ENCODE data around the gene PHOX2B. TPM values are rescaled to one million over a fixed set of nuclear protein-coding genes. Genes with fewer than 3 reads are reported as not detected.
"Not testable (repeated sequence)": the region's sequence is repeated elsewhere in the genome, so short reads cannot be mapped to it uniquely, and the experiment has no call there.

The PHOX2B gene
- total RNA-seq, 1 experiment from 2014 or later, result not detected

DNA sequence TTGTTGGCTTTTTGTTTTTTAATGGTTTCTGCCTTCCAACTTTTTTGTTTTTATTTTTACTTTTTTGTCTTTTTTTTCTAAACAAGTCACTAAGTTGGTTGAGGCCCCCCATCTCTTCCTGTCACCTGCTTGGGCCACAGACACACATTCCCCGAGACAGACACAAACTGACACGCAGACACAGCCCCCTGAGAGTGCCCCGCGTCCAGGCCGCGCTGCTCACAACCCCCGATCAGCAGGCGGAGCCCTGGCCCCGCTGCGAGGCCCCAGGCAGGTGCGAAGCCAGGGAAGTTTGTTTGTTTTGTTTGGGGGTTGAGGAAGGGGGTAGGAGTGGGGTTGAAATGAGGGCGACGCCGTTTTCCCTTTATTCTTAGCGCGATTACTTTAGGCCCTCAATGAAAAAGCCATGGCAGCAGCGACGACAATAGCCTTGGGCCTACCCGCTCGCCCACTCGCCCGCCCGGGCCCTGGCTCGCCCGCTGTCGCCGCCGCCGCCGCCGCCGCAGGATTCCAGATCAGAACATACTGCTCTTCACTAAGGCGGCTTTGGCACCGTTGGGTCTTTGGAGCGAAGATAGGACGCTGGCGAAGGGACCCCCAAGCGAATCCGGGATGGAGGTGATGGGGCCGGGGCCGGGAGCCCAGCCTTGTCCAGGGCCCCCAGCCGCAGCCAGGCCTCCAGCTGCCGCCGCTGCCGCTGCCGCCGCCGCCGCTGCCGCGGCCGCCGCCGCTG is 3.1 kb downstream of the PHOX2B start:
- Histone ChIP-seq H3K4me1 (ENCODE audit: low read length) (no peaks in the 10 kb centered on the region), H3K4me3 (ENCODE audit: low read length) (no peak overlapping the region)

DNA sequence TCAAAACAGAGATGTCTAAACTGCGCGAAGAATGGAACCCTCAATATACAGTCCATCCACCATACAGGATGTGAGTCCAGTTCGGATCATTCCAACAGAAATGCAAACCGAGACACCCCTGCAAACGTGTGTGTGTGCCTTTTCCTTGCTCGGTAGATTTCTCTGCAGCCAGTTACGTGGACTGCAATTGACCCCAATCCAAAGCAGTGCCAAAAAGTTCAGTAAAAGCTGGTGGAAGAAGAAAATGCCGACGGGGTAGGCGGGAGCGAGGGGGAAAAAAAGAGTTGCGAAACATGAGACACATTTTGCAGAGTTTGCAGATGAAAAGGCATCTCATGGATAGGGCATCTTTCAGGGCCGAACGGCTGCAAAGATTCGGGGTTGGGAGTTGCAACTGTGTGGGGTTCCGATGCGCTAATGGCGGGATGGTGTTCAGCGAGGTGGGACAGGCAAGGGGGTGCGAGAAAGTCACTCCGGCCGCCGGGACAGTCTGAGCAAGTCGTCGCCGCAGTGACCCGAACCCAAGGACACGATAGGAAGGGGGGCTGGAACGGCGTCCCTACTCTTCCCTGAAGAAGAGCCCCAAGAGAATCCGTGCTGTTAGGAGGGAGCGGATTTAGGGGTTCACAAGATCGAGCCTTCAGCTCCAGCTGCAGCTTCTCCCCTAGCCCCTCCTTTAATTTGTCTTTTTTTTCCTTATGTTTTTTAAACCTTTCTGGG is 3.8 kb downstream of the PHOX2B start:
- H2AFZ ChIP-seq (ENCODE audit: low read length), result no peak overlapping the region
- no peaks in the 10 kb centered on the region for H3K27me3 ChIP-seq (ENCODE audit: low read length)
- no peaks in the 10 kb centered on the region for H3K9me3 ChIP-seq (ENCODE audit: low read length)

More for the DNA sequence above, 3.1 kb downstream of the PHOX2B start:
- no peak for DNase-seq
- Histone ChIP-seq H3K4me2 (ENCODE audit: low read depth, low read length, poor library complexity, severe bottlenecking) (no peak overlapping the region), H3K9me2 (replicated peaks; ENCODE audit: insufficient read depth, low read length) (no peaks in the 10 kb centered on the region), H2AFZ (ENCODE audit: low read length) (no peak overlapping the region), H3K9ac (ENCODE audit: low read length) (no peak overlapping the region), H3K27ac (ENCODE audit: low read length) (no peak overlapping the region), H3K9me3 (ENCODE audit: low read length) (no peaks in the 10 kb centered on the region), H4K20me1 (ENCODE audit: insufficient read depth, low read depth, low read length) (no peaks in the 10 kb centered on the region), H3K79me2 (ENCODE audit: low read length) (no peaks in the 10 kb centered on the region), H3K36me3 (ENCODE audit: insufficient read depth, low read length) (no peaks in the 10 kb centered on the region), H3K27me3 (ENCODE audit: low read length) (no peaks in the 10 kb centered on the region)

GRCh38 chr4:41741354-41741753 is 7.2 kb downstream of the PHOX2B start:
- no peaks in the 10 kb centered on the region for H3K9me2 ChIP-seq (replicated peaks; ENCODE audit: insufficient read depth, low read length)
- no peak for DNase-seq
- no peaks in the 10 kb centered on the region for H3K27me3 ChIP-seq (ENCODE audit: low read length)
- no peaks in the 10 kb centered on the region for H3K9me3 ChIP-seq (ENCODE audit: low read length)
- H3K27ac ChIP-seq (ENCODE audit: low read length), result no peak overlapping the region
- no peaks in the 10 kb centered on the region for H3K79me2 ChIP-seq (ENCODE audit: low read length)
- H2AFZ ChIP-seq (ENCODE audit: low read length), result no peak overlapping the region
- H3K4me1 ChIP-seq (ENCODE audit: low read length), result no peaks in the 10 kb centered on the region
- no peaks in the 10 kb centered on the region for H3K36me3 ChIP-seq (ENCODE audit: insufficient read depth, low read length)
- H4K20me1 ChIP-seq (ENCODE audit: insufficient read depth, low read depth, low read length), result no peaks in the 10 kb centered on the region
- no peak overlapping the region for H3K4me3 ChIP-seq (ENCODE audit: low read length)
- no peak overlapping the region for H3K9ac ChIP-seq (ENCODE audit: low read length)
- no peak overlapping the region for H3K4me2 ChIP-seq (ENCODE audit: low read depth, low read length, poor library complexity, severe bottlenecking)

More for the DNA sequence above, 3.8 kb downstream of the PHOX2B start:
- Histone ChIP-seq H3K9me2 (replicated peaks; ENCODE audit: insufficient read depth, low read length) (no peaks in the 10 kb centered on the region), H3K36me3 (ENCODE audit: insufficient read depth, low read length) (no peaks in the 10 kb centered on the region), H4K20me1 (ENCODE audit: insufficient read depth, low read depth, low read length) (no peaks in the 10 kb centered on the region), H3K4me1 (ENCODE audit: low read length) (no peaks in the 10 kb centered on the region), H3K27ac (ENCODE audit: low read length) (no peak overlapping the region), H3K4me2 (ENCODE audit: low read depth, low read length, poor library complexity, severe bottlenecking) (no peak overlapping the region), H3K4me3 (ENCODE audit: low read length) (no peak overlapping the region), H3K79me2 (ENCODE audit: low read length) (no peaks in the 10 kb centered on the region), H3K9ac (ENCODE audit: low read length) (no peak overlapping the region)
- DNase-seq, result no peak

GRCh38 chr4:41737491-41737890 is 11.0 kb downstream of the PHOX2B start:
- H3K27me3 ChIP-seq (ENCODE audit: low read length); H3K36me3 ChIP-seq (ENCODE audit: insufficient read depth, low read length); H3K9ac ChIP-seq (ENCODE audit: low read length); H3K9me2 ChIP-seq (replicated peaks; ENCODE audit: insufficient read depth, low read length); H2AFZ ChIP-seq (ENCODE audit: low read length); DNase-seq; H3K4me3 ChIP-seq (ENCODE audit: low read length); H3K79me2 ChIP-seq (ENCODE audit: low read length); H3K4me2 ChIP-seq (ENCODE audit: low read depth, low read length, poor library complexity, severe bottlenecking); H3K4me1 ChIP-seq (ENCODE audit: low read length); H3K9me3 ChIP-seq (ENCODE audit: low read length); H4K20me1 ChIP-seq (ENCODE audit: insufficient read depth, low read depth, low read length); H3K27ac ChIP-seq (ENCODE audit: low read length): not testable (repeated sequence)

- Histone ChIP-seq H4K20me1 (ENCODE audit: insufficient read depth, low read depth, low read length) (no peaks in the 10 kb centered on the region), H3K9ac (ENCODE audit: low read length) (no peak overlapping the region), H3K27ac (ENCODE audit: low read length) (no peak overlapping the region), H3K4me1 (ENCODE audit: low read length) (no peaks in the 10 kb centered on the region), H2AFZ (ENCODE audit: low read length) (no peak overlapping the region), H3K4me2 (ENCODE audit: low read depth, low read length, poor library complexity, severe bottlenecking) (no peak overlapping the region), H3K36me3 (ENCODE audit: insufficient read depth, low read length) (no peaks in the 10 kb centered on the region), H3K9me3 (ENCODE audit: low read length) (no peaks in the 10 kb centered on the region), H3K9me2 (replicated peaks; ENCODE audit: insufficient read depth, low read length) (no peaks in the 10 kb centered on the region), H3K79me2 (ENCODE audit: low read length) (no peaks in the 10 kb centered on the region), H3K27me3 (ENCODE audit: low read length) (no peaks in the 10 kb centered on the region), H3K4me3 (ENCODE audit: low read length) (no peak overlapping the region)
- DNase-seq, result no peak
These were observed 14.2 kb downstream of the PHOX2B start for GRCh38 chr4:41734371-41734770.

DNA sequence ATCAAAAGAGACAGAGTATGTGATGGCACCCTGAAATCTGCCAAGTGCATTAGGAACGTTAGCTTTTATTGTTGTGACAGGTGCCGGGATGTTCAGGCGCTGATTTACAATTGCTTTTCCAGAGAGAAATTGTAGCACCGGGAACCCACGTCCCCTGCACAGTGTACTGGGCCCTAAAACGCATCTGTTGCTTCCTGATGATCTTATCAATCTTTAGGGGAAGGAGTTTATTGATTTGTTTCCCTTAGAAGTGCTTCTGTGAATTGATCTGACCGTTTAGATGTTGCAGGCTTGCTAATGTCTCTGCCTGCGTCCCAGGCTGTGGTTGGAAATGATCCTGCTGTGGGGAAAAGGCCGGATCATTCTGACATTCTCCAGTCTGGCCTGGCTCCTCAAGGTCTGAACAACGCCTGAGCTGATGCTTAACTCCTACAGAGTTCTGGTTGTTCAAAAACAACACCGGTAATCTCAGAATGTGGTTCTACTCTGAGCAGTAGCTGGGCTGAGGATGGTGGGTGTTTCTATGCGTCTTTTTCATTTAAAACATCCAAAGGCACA is 16.9 kb downstream of the PHOX2B start:
- no peaks in the 10 kb centered on the region for H3K27me3 ChIP-seq (ENCODE audit: low read length)
- H3K4me3 ChIP-seq (ENCODE audit: low read length), result no peak overlapping the region
- no peak overlapping the region for H2AFZ ChIP-seq (ENCODE audit: low read length)
- H3K9me3 ChIP-seq (ENCODE audit: low read length), result no peaks in the 10 kb centered on the region
- H3K4me2 ChIP-seq (ENCODE audit: low read depth, low read length, poor library complexity, severe bottlenecking), result no peak overlapping the region
- H3K36me3 ChIP-seq (ENCODE audit: insufficient read depth, low read length), result no peaks in the 10 kb centered on the region
- no peaks in the 10 kb centered on the region for H3K4me1 ChIP-seq (ENCODE audit: low read length)
- H3K79me2 ChIP-seq (ENCODE audit: low read length), result no peaks in the 10 kb centered on the region
- no peak overlapping the region for H3K9ac ChIP-seq (ENCODE audit: low read length)
- no peak overlapping the region for H3K27ac ChIP-seq (ENCODE audit: low read length)
- no peaks in the 10 kb centered on the region for H4K20me1 ChIP-seq (ENCODE audit: insufficient read depth, low read depth, low read length)
- H3K9me2 ChIP-seq (replicated peaks; ENCODE audit: insufficient read depth, low read length), result no peaks in the 10 kb centered on the region
- no peak for DNase-seq

- no peaks in the 10 kb centered on the region for H3K27me3 ChIP-seq (ENCODE audit: low read length)
- H3K27ac ChIP-seq (ENCODE audit: low read length), result no peak overlapping the region
- no peaks in the 10 kb centered on the region for H3K79me2 ChIP-seq (ENCODE audit: low read length)
- H2AFZ ChIP-seq (ENCODE audit: low read length), result no peak overlapping the region
- H3K4me1 ChIP-seq (ENCODE audit: low read length), result no peaks in the 10 kb centered on the region
- no peaks in the 10 kb centered on the region for H3K9me2 ChIP-seq (replicated peaks; ENCODE audit: insufficient read depth, low read length)
- H3K9ac ChIP-seq (ENCODE audit: low read length), result no peak overlapping the region
- H3K9me3 ChIP-seq (ENCODE audit: low read length), result peaks cover 5% of the 10 kb centered on the region; the same call in 1 of the 2 replicates
- no peak overlapping the region for H3K4me2 ChIP-seq (ENCODE audit: low read depth, low read length, poor library complexity, severe bottlenecking)
- no peak for DNase-seq
- H3K4me3 ChIP-seq (ENCODE audit: low read length), result no peak overlapping the region
- no peaks in the 10 kb centered on the region for H3K36me3 ChIP-seq (ENCODE audit: insufficient read depth, low read length)
- no peaks in the 10 kb centered on the region for H4K20me1 ChIP-seq (ENCODE audit: insufficient read depth, low read depth, low read length)
These were observed 20.0 kb downstream of the PHOX2B start for GRCh38 chr4:41728573-41728913.

DNA sequence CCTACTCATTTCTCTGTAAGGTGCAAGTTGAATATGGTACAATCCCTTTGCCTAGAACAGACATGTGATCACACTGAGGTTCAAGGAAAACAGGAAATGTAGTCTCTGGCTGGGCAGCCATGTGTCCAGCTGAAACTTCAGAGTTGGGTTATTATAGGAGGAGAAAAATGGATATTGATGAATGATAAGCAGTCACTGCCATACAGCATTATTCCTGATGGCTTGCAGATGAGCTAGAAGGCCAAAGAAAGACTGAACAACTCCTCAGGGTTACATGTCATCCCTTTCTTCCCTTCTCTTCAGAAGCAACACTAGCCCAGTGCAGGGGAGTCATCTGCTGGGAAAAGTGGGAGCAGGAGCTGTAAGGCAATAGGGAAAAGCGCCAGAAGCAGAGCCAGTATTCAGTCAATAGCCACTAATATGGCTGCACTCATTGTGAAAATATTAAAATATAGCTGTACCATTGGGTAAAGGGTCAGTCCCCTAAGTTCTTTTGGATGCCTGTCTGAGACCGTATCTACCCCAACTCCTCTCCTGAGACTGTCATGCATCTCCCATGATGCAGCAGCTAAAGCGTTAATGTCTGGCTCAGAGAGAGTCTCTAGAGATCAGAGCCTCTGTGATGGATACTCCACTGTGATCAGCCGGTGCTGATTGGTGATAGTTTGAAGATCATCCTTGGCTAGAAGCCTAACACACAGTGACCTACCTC is 20.5 kb downstream of the PHOX2B start:
- no peaks in the 10 kb centered on the region for H3K36me3 ChIP-seq (ENCODE audit: insufficient read depth, low read length)
- no peak overlapping the region for H3K27ac ChIP-seq (ENCODE audit: low read length)
- no peaks in the 10 kb centered on the region for H3K79me2 ChIP-seq (ENCODE audit: low read length)
- peaks cover 5% of the 10 kb centered on the region; the same call in 1 of the 2 replicates for H3K9me3 ChIP-seq (ENCODE audit: low read length)
- no peaks in the 10 kb centered on the region for H4K20me1 ChIP-seq (ENCODE audit: insufficient read depth, low read depth, low read length)
- DNase-seq, result no peak
- H3K4me3 ChIP-seq (ENCODE audit: low read length), result no peak overlapping the region
- no peaks in the 10 kb centered on the region for H3K4me1 ChIP-seq (ENCODE audit: low read length)
- H3K9me2 ChIP-seq (replicated peaks; ENCODE audit: insufficient read depth, low read length), result no peaks in the 10 kb centered on the region
- no peaks in the 10 kb centered on the region for H3K27me3 ChIP-seq (ENCODE audit: low read length)
- no peak overlapping the region for H3K9ac ChIP-seq (ENCODE audit: low read length)
- no peak overlapping the region for H3K4me2 ChIP-seq (ENCODE audit: low read depth, low read length, poor library complexity, severe bottlenecking)
- no peak overlapping the region for H2AFZ ChIP-seq (ENCODE audit: low read length)
